ENCODE results near the gene C21orf58. TPM values are rescaled to one million over a fixed set of nuclear protein-coding genes. Genes with fewer than 3 reads are reported as not detected.
A peak's percentile ranks its signal among the peaks of the same experiment; 100 is the strongest.

Gene C21orf58
- total and polyA plus RNA-seq, 2 experiments from 2014 or later = 3.7 to 4.2 TPM

DNA sequence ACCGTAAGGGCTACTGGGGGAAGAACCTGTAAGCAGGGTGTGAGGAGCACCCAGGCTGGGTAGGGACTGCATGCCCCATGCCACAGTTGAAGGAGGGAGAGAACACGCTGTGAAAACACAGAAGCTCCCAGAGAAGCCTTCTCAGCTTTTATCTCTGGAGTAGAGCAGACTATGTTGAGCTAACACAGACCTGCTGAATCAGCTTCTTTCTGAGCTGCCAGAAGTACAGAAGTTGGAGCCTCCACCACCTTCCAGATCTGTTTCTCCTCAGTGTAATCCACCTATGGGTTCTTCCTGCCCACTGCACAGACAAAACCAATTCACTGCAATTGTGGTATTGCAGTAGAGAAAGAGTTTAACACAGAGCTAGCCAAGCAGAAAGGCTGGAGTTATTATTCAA lies 32.1 kb downstream of the C21orf58 start:
- Histone ChIP-seq H3K79me2 (ENCODE audit: insufficient read depth) (peaks cover 43% of the 10 kb centered on the region), H4K20me1 (ENCODE audit: insufficient read depth) (no peaks in the 10 kb centered on the region), H3K9ac (no peak overlapping the region), H3K4me2 (ENCODE audit: unreplicated experiment) (no peak overlapping the region), H3K9me2 (ENCODE audit: insufficient read depth) (no peaks in the 10 kb centered on the region), H3K4me1 (ENCODE audit: insufficient read depth) (peaks cover 27% of the 10 kb centered on the region), H2AFZ (no peak overlapping the region), H3F3A (ENCODE audit: insufficient read depth) (peaks cover 11% of the 10 kb centered on the region; the same call in 1 of the 2 replicates), H3K27ac (no peak overlapping the region), H3K27me3 (replicated peaks; ENCODE audit: insufficient read depth) (no peaks in the 10 kb centered on the region), H3K36me3 (ENCODE audit: low read depth) (no peaks in the 10 kb centered on the region), H3K4me3 (no peak overlapping the region), H3K9me3 (ENCODE audit: low read depth) (no peaks in the 10 kb centered on the region)
- in situ Hi-C loops (cut with MboI) = no loop called here
- WGBS, 2 experiments (ENCODE audit: low coverage in 1 of 2, low lambda C conversion rate in 2 of 2, missing lambda C conversion rate in 2 of 2) = 97 to 100% methylated on average over 2 of the region's 2 CpGs
- DNase-seq = no peak
- no peak for TF ChIP-seq EZH2phosphoT487 (IDR thresholded peaks at IDR 0.05; ENCODE audit: insufficient read depth, low read depth)
- TF ChIP-seq EZH2 (IDR thresholded peaks at IDR 0.05; ENCODE audit: insufficient read depth, poor library complexity, severe bottlenecking) = no peak

DNA sequence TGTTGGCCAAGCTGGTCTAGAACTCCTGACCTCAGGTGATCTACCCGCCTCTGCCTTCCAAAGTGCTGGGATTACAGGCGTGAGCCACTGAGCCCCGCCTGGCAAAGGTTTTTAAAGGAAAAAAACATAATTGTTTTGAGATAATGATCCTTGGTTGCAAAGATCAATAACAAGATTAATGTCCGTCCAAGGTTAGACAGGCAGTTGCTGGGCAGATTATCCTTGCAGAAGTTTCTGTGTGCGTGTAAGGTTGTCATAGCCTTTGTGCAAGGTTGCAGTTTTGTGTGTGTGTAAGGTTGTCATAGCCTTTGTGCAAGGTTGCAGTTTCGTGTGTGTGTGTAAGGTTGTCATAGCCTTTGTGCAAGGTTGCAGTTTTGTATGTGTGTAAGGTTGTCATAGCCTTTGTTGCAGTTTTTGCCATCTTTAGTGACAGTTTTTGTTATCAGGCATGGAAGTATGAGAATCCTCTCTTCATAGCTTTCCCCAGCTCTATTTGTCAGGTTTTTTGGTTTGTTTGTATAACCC lies 34.0 kb downstream of the C21orf58 start:
- no peaks in the 10 kb centered on the region for H3K9me2 ChIP-seq (ENCODE audit: insufficient read depth)
- H3K36me3 ChIP-seq (ENCODE audit: low read depth) = no peaks in the 10 kb centered on the region
- no peak overlapping the region for H3K27ac ChIP-seq
- H3K27me3 ChIP-seq (replicated peaks; ENCODE audit: insufficient read depth) = no peaks in the 10 kb centered on the region
- 88 to 89% methylated on average over 6 of the region's 6 CpGs for WGBS, 2 experiments (ENCODE audit: low coverage in 1 of 2, low lambda C conversion rate in 2 of 2, missing lambda C conversion rate in 2 of 2)
- peaks cover 51% of the 10 kb centered on the region for H3K79me2 ChIP-seq (ENCODE audit: insufficient read depth)
- no peak overlapping the region for H3K4me2 ChIP-seq (ENCODE audit: unreplicated experiment)
- in situ Hi-C loops (cut with MboI) = no loop called here
- no peaks in the 10 kb centered on the region for H4K20me1 ChIP-seq (ENCODE audit: insufficient read depth)
- TF ChIP-seq EZH2phosphoT487 (IDR thresholded peaks at IDR 0.05; ENCODE audit: insufficient read depth, low read depth) (no peak), EZH2 (IDR thresholded peaks at IDR 0.05; ENCODE audit: insufficient read depth, poor library complexity, severe bottlenecking) (no peak)
- H3K4me1 ChIP-seq (ENCODE audit: insufficient read depth) = peaks cover 13% of the 10 kb centered on the region
- H3K4me3 ChIP-seq = no peak overlapping the region
- DNase-seq = no peak
- H3F3A ChIP-seq (ENCODE audit: insufficient read depth) = peaks cover 20% of the 10 kb centered on the region
- no peak overlapping the region for H2AFZ ChIP-seq
- H3K9me3 ChIP-seq (ENCODE audit: low read depth) = no peaks in the 10 kb centered on the region
- no peak overlapping the region for H3K9ac ChIP-seq

DNA sequence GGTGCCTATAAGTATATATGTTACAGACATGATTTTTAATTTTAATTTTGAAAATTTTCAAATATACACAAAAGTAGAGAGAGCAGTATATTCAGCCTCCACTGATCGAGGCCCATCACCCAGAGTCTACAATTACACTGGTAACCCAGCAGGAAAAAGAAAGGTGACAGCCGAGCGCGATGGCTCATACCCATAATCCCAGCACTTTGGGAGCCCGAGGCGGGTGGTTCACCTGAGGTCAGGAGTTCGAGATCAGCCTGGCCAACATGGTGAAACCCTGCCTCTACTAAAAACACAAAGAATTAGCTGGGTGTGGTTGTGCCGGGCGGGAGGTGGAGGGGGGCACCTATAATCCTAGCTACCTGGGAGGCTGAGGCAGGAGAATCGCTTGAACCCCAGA lies 36.1 kb downstream of the C21orf58 start:
- in situ Hi-C loops (cut with MboI) = no loop called here
- peak overlapping the region; percentile 76 for H3K27ac ChIP-seq
- H3K27me3 ChIP-seq (replicated peaks; ENCODE audit: insufficient read depth) = no peaks in the 10 kb centered on the region
- H3K36me3 ChIP-seq (ENCODE audit: low read depth) = peaks cover 5% of the 10 kb centered on the region; the same call in 1 of the 2 replicates
- no peaks in the 10 kb centered on the region for H4K20me1 ChIP-seq (ENCODE audit: insufficient read depth)
- H3K9ac ChIP-seq = peak overlapping the region; percentile 88
- H3K4me3 ChIP-seq = peak overlapping the region; percentile 90
- H3K4me1 ChIP-seq (ENCODE audit: insufficient read depth) = peaks cover 29% of the 10 kb centered on the region
- H3K79me2 ChIP-seq (ENCODE audit: insufficient read depth) = peaks cover 72% of the 10 kb centered on the region
- H3K9me2 ChIP-seq (ENCODE audit: insufficient read depth) = no peaks in the 10 kb centered on the region
- H2AFZ ChIP-seq = peak overlapping the region; percentile 96
- 95 to 98% methylated on average over 10 of the region's 10 CpGs for WGBS, 2 experiments (ENCODE audit: low coverage in 1 of 2, low lambda C conversion rate in 2 of 2, missing lambda C conversion rate in 2 of 2)
- TF ChIP-seq EZH2 (IDR thresholded peaks at IDR 0.05; ENCODE audit: insufficient read depth, poor library complexity, severe bottlenecking) (no peak), EZH2phosphoT487 (IDR thresholded peaks at IDR 0.05; ENCODE audit: insufficient read depth, low read depth) (no peak)
- no peaks in the 10 kb centered on the region for H3K9me3 ChIP-seq (ENCODE audit: low read depth)
- peaks cover 25% of the 10 kb centered on the region for H3F3A ChIP-seq (ENCODE audit: insufficient read depth)
- DNase-seq = no peak
- H3K4me2 ChIP-seq (ENCODE audit: unreplicated experiment) = peak overlapping the region; percentile 95

DNA sequence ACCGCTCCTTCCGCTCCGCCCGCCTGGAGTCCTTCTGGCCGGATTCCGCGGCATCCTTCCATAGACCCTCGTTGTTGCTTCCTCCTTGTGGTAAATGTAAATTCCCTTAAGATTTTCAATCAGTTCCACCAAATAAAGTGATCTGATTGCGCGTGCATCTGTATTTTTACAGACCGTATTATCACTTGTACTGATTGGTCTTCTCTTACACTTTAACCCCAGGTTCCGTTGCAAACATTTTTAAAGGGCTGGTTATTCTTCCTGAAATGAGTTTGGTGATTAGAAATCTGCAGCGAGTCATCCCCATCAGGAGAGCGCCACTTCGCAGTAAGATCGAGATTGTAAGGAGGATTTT lies 37.0 kb downstream of the C21orf58 start:
- Histone ChIP-seq H3K79me2 (ENCODE audit: insufficient read depth) (peaks cover 82% of the 10 kb centered on the region), H3K9ac (peak overlapping the region; percentile 88), H4K20me1 (ENCODE audit: insufficient read depth) (no peaks in the 10 kb centered on the region), H3K4me3 (peak overlapping the region; percentile 90), H3K4me1 (ENCODE audit: insufficient read depth) (peaks cover 37% of the 10 kb centered on the region), H3K9me3 (ENCODE audit: low read depth) (no peaks in the 10 kb centered on the region), H3K27me3 (replicated peaks; ENCODE audit: insufficient read depth) (no peaks in the 10 kb centered on the region), H3F3A (ENCODE audit: insufficient read depth) (peaks cover 25% of the 10 kb centered on the region), H2AFZ (peak overlapping the region; percentile 96), H3K9me2 (ENCODE audit: insufficient read depth) (no peaks in the 10 kb centered on the region), H3K4me2 (ENCODE audit: unreplicated experiment) (peak overlapping the region; percentile 95), H3K36me3 (ENCODE audit: low read depth) (peaks cover 10% of the 10 kb centered on the region; the same call in 1 of the 2 replicates), H3K27ac (peak overlapping the region; percentile 76)
- TF ChIP-seq EZH2phosphoT487 (IDR thresholded peaks at IDR 0.05; ENCODE audit: insufficient read depth, low read depth) = no peak
- no peak for TF ChIP-seq EZH2 (IDR thresholded peaks at IDR 0.05; ENCODE audit: insufficient read depth, poor library complexity, severe bottlenecking)
- in situ Hi-C loops (cut with MboI) = no loop called here
- peak; percentile 87 for DNase-seq
- WGBS, 2 experiments (ENCODE audit: low coverage in 1 of 2, low lambda C conversion rate in 2 of 2, missing lambda C conversion rate in 2 of 2) = 1% methylated on average over 16 of the region's 16 CpGs

Measured in GM23248 (cell line).